Esophagus squamous epithelium (tissue), 4 donors: ENCODE results near the gene KCNMB2.

Experiments
- POLR2A ChIP-seq, 4 donors: fragments of 450-650 bp; IDR thresholded peaks; one replicate each; pipeline ENCODE4 v1.6.1; 2017; ENCODE audit warnings: antibody characterized with exemption in 4 of 4, mild to moderate bottlenecking in 4 of 4, moderate library complexity in 3 of 4
- TF ChIP-seq, protein P1 (sequence below), 6 experiments: fragments of 450-650 bp in 4 of 6; fragments of 200-600 bp in 2 of 6; sonication (generic) in 2 of 6; IDR thresholded peaks; one replicate each; pipeline ENCODE4 v1.5.1; 2016 to 2019; ENCODE audit warnings: antibody characterized with exemption in 6 of 6, mild to moderate bottlenecking in 4 of 6, moderate library complexity in 4 of 6

DNA sequence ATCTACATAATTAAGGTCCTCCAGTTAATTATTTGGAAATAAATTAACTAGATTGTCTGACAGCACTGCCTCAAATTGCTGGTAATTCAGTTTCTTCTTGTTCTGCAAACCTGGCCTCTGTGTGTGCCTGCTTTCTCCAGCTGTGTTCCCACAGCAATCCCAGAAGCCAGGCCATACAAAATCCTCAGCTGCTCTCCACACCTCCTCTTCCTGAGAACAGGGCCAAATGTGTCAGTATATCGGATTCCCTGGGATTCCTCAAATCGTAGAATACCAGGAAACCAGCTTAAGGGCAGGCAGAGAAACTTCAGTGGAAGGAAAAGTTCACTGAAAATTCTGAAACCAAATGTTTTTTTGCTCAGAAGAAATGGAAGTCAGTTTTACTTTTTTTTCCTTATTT, 273.9 kb downstream of the KCNMB2 start:
- TF ChIP-seq, protein P1, sequence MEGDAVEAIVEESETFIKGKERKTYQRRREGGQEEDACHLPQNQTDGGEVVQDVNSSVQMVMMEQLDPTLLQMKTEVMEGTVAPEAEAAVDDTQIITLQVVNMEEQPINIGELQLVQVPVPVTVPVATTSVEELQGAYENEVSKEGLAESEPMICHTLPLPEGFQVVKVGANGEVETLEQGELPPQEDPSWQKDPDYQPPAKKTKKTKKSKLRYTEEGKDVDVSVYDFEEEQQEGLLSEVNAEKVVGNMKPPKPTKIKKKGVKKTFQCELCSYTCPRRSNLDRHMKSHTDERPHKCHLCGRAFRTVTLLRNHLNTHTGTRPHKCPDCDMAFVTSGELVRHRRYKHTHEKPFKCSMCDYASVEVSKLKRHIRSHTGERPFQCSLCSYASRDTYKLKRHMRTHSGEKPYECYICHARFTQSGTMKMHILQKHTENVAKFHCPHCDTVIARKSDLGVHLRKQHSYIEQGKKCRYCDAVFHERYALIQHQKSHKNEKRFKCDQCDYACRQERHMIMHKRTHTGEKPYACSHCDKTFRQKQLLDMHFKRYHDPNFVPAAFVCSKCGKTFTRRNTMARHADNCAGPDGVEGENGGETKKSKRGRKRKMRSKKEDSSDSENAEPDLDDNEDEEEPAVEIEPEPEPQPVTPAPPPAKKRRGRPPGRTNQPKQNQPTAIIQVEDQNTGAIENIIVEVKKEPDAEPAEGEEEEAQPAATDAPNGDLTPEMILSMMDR (IDR thresholded peaks at IDR 0.05), result no peak
- TF ChIP-seq POLR2A (IDR thresholded peaks at IDR 0.05), result no peak
